ENCODE measurements around the gene ALOX12B. TPM values are rescaled to one million over a fixed set of nuclear protein-coding genes. Genes with fewer than 3 reads are reported as not detected.
"Not testable (repeated sequence)": the region's sequence is repeated elsewhere in the genome, so short reads cannot be mapped to it uniquely, and the experiment has no call there.

The ALOX12B gene
- total RNA-seq, 1 donor from 2014 or later: 1.7 TPM

DNA sequence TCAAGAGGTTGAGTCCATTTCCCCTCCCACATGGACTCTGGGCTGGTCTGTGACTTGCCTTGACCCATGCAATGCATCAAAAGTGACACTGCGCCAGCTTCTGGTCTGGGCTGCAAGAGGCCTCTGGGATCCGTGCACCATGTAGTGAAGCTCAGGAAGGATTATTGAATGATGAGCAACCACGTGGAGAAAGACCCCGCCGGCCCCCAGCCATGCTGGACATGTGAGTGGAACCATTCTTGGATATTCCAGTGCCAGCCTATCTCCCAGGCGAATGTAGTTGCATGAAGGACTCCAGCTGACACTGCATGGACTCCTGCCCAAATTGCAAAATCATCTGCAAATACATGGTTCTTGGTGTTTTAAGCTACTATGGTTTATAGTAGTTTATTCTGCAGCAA lies 56.3 kb downstream of the ALOX12B start:
- Mint-ChIP-seq H3K4me3 (ENCODE audit: unreplicated experiment) (no peak overlapping the region), H3K4me1 (ENCODE audit: unreplicated experiment) (peaks cover 5% of the 10 kb centered on the region), H3K27me3 (ENCODE audit: unreplicated experiment) (no peaks in the 10 kb centered on the region), H3K27ac (ENCODE audit: unreplicated experiment) (no peak overlapping the region), H3K9me3 (ENCODE audit: unreplicated experiment) (no peaks in the 10 kb centered on the region), H3K36me3 (ENCODE audit: low read depth, unreplicated experiment) (no peaks in the 10 kb centered on the region)
- no peak for DNase-seq (ENCODE audit: low spot score)
- TF ChIP-seq, protein P1, sequence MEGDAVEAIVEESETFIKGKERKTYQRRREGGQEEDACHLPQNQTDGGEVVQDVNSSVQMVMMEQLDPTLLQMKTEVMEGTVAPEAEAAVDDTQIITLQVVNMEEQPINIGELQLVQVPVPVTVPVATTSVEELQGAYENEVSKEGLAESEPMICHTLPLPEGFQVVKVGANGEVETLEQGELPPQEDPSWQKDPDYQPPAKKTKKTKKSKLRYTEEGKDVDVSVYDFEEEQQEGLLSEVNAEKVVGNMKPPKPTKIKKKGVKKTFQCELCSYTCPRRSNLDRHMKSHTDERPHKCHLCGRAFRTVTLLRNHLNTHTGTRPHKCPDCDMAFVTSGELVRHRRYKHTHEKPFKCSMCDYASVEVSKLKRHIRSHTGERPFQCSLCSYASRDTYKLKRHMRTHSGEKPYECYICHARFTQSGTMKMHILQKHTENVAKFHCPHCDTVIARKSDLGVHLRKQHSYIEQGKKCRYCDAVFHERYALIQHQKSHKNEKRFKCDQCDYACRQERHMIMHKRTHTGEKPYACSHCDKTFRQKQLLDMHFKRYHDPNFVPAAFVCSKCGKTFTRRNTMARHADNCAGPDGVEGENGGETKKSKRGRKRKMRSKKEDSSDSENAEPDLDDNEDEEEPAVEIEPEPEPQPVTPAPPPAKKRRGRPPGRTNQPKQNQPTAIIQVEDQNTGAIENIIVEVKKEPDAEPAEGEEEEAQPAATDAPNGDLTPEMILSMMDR (IDR thresholded peaks at IDR 0.05; ENCODE audit: unreplicated experiment): no peak

DNA sequence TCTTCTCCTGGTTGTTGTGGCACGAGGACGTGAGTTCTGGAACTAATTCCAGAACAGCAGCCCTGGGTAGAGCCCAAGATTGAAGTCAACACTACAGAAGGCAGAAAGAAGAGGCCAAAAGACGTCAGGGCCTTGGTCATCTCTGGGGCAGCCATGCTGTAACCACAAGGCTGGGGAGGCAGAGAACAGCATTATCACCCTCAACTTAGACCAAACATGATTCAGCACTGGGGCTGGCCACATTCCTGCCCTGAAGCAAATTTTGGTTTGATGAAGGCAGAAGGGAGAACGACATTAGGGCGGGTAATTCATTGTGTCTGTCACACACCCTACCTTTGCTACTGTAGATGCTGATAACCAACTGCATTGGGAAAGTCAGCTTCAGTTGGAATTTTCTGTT lies 58.4 kb downstream of the ALOX12B start:
- DNase-seq (ENCODE audit: low spot score): no peak
- Mint-ChIP-seq H3K27me3 (ENCODE audit: unreplicated experiment) (no peaks in the 10 kb centered on the region), H3K4me1 (ENCODE audit: unreplicated experiment) (peaks cover 5% of the 10 kb centered on the region), H3K27ac (ENCODE audit: unreplicated experiment) (no peak overlapping the region), H3K4me3 (ENCODE audit: unreplicated experiment) (no peak overlapping the region), H3K9me3 (ENCODE audit: unreplicated experiment) (no peaks in the 10 kb centered on the region), H3K36me3 (ENCODE audit: low read depth, unreplicated experiment) (no peaks in the 10 kb centered on the region)
- TF ChIP-seq, protein P1 (IDR thresholded peaks at IDR 0.05; ENCODE audit: unreplicated experiment): no peak

DNA sequence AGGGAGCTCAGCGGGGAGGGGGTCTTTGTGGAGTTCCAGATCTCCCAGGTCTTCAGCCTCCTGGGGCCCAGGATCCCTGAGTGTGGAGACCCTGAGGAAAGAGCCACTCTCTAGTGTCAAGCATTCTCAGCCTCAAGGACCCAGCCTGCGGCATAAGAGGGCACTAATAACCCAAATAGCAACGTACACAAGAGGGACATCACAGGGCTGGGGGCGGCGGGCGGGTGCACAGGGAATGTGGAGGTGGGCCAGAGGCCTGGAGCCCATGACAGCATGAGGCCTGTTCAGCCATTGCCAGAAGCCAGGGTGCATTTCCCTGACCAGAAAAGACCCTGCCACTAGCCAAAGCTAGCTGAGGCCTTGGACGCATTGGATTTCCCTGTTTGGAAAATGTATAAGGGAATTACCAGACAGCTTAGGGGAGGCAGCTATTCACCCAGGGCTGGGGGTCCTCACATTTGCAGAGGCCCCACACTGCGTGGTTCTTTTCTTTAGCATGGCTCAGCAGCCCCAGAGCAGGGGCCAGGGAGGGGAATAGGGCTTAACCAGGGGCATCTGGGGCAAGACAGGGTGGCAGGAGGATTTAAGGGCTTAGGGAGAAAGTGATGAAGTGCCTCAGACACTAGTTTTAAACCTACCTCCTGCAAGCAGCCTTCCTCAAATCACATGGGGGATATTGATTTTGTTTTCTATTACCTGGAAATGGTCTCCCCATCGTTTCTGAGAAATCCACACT lies 62.2 kb downstream of the ALOX12B start:
- Mint-ChIP-seq H3K4me3 (ENCODE audit: unreplicated experiment) (no peak overlapping the region), H3K36me3 (ENCODE audit: low read depth, unreplicated experiment) (peaks cover 8% of the 10 kb centered on the region), H3K27ac (ENCODE audit: unreplicated experiment) (no peak overlapping the region), H3K27me3 (ENCODE audit: unreplicated experiment) (no peaks in the 10 kb centered on the region), H3K9me3 (ENCODE audit: unreplicated experiment) (no peaks in the 10 kb centered on the region), H3K4me1 (ENCODE audit: unreplicated experiment) (peaks cover 3% of the 10 kb centered on the region)
- DNase-seq (ENCODE audit: low spot score): no peak
- TF ChIP-seq, protein P1 (IDR thresholded peaks at IDR 0.05; ENCODE audit: unreplicated experiment): no peak

GRCh38 chr17:8024161-8024560 lies 63.4 kb downstream of the ALOX12B start:
- DNase-seq (ENCODE audit: low spot score); H3K27me3 Mint-ChIP-seq (ENCODE audit: unreplicated experiment); H3K36me3 Mint-ChIP-seq (ENCODE audit: low read depth, unreplicated experiment); H3K4me3 Mint-ChIP-seq (ENCODE audit: unreplicated experiment); H3K9me3 Mint-ChIP-seq (ENCODE audit: unreplicated experiment); H3K27ac Mint-ChIP-seq (ENCODE audit: unreplicated experiment); H3K4me1 Mint-ChIP-seq (ENCODE audit: unreplicated experiment): not testable (repeated sequence)

Small RNA genes within 50 kb of the gene (microRNA-seq; reads per million reads assigned to microRNA genes)
- gene MIR4314 (ENCODE audit: unreplicated experiment): not detected

Other genes starting within 250 kb of the ALOX12B start
- gene TMEM88, start 232.7 kb downstream of the ALOX12B start, total RNA-seq (ENCODE audit: unreplicated experiment): 13.6 TPM
- 97.9 TPM for gene NAA38, start 230.2 kb downstream of the ALOX12B start, total RNA-seq (ENCODE audit: unreplicated experiment)
- 6.4 TPM for gene CYB5D1, start 229.7 kb downstream of the ALOX12B start, total RNA-seq (ENCODE audit: unreplicated experiment)
- 133 TPM for gene CHD3, start 198.9 kb downstream of the ALOX12B start, total RNA-seq (ENCODE audit: unreplicated experiment)
- gene RNF227, start 171.4 kb downstream of the ALOX12B start, total RNA-seq (ENCODE audit: unreplicated experiment): 0.77 TPM
- gene KCNAB3, start 157.9 kb downstream of the ALOX12B start, total RNA-seq (ENCODE audit: unreplicated experiment): 1.6 TPM
- 171 TPM for gene TRAPPC1, start 155.8 kb downstream of the ALOX12B start, total RNA-seq (ENCODE audit: unreplicated experiment)
- gene CNTROB, start 155.5 kb downstream of the ALOX12B start, total RNA-seq (ENCODE audit: unreplicated experiment): 32.6 TPM
- not detected for gene GUCY2D, start 85.1 kb downstream of the ALOX12B start, total RNA-seq (ENCODE audit: unreplicated experiment)
- gene ALOX15B, start 48.7 kb downstream of the ALOX12B start, total RNA-seq (ENCODE audit: unreplicated experiment): 0.13 TPM
- gene ALOXE3, start 30.8 kb upstream of the ALOX12B start, total RNA-seq (ENCODE audit: unreplicated experiment): not detected
- gene HES7, start 36.4 kb upstream of the ALOX12B start, total RNA-seq (ENCODE audit: unreplicated experiment): 3.3 TPM
- gene PER1, start 64.7 kb upstream of the ALOX12B start, total RNA-seq (ENCODE audit: unreplicated experiment): 30.0 TPM
- 19.8 TPM for gene VAMP2, start 75.2 kb upstream of the ALOX12B start, total RNA-seq (ENCODE audit: unreplicated experiment)
- 14.6 TPM for gene TMEM107, start 88.7 kb upstream of the ALOX12B start, total RNA-seq (ENCODE audit: unreplicated experiment)
- gene BORCS6, start 102.5 kb upstream of the ALOX12B start, total RNA-seq (ENCODE audit: unreplicated experiment): 9.7 TPM
- gene AURKB, start 122.9 kb upstream of the ALOX12B start, total RNA-seq (ENCODE audit: unreplicated experiment): 21.4 TPM
- gene CTC1, start 160.3 kb upstream of the ALOX12B start, total RNA-seq (ENCODE audit: unreplicated experiment): 41.3 TPM
- 67.0 TPM for gene PFAS, start 161.6 kb upstream of the ALOX12B start, total RNA-seq (ENCODE audit: unreplicated experiment)
- 22.0 TPM for gene RANGRF, start 201.0 kb upstream of the ALOX12B start, total RNA-seq (ENCODE audit: unreplicated experiment)
- 6.9 TPM for gene SLC25A35, start 207.7 kb upstream of the ALOX12B start, total RNA-seq (ENCODE audit: unreplicated experiment)
- gene ARHGEF15, start 222.5 kb upstream of the ALOX12B start, total RNA-seq (ENCODE audit: unreplicated experiment): 113 TPM

Measured in endothelial cell (in vitro differentiated cells).